Measurements from ENCODE around the gene CNIH2.

CNIH2 gene

GRCh38 chr11:66294626-66295620 lies 16.9 kb downstream of the CNIH2 start:
- H3K4me3 ChIP-seq (ENCODE audit: low read depth, low read length): no peak overlapping the region
- DNase-seq (ENCODE audit: low read depth): no peak
- no peak for TF ChIP-seq MYC (IDR thresholded peaks at IDR 0.05; ENCODE audit: low read depth, low read length)
- TF ChIP-seq POLR2A (IDR thresholded peaks at IDR 0.05; ENCODE audit: extremely low read depth, insufficient read length): no peak
- no peak for TF ChIP-seq CTCF (IDR thresholded peaks at IDR 0.05; ENCODE audit: low read depth, low read length)
- no peak for TF ChIP-seq MAX (IDR thresholded peaks at IDR 0.05; ENCODE audit: low read depth, low read length)

- H3K4me3 ChIP-seq (ENCODE audit: low read depth, low read length): no peak overlapping the region
- no peak for DNase-seq (ENCODE audit: low read depth)
- no peak for TF ChIP-seq MYC (IDR thresholded peaks at IDR 0.05; ENCODE audit: low read depth, low read length)
- no peak for TF ChIP-seq CTCF (IDR thresholded peaks at IDR 0.05; ENCODE audit: low read depth, low read length)
- no peak for TF ChIP-seq POLR2A (IDR thresholded peaks at IDR 0.05; ENCODE audit: extremely low read depth, insufficient read length)
- TF ChIP-seq MAX (IDR thresholded peaks at IDR 0.05; ENCODE audit: low read depth, low read length): no peak
Observed at GRCh38 chr11:66297610-66298009, 19.6 kb downstream of the CNIH2 start.

GRCh38 chr11:66299186-66299585 lies 21.2 kb downstream of the CNIH2 start:
- no peak for TF ChIP-seq POLR2A (IDR thresholded peaks at IDR 0.05; ENCODE audit: extremely low read depth, insufficient read length)
- TF ChIP-seq CTCF (IDR thresholded peaks at IDR 0.05; ENCODE audit: low read depth, low read length): no peak
- no peak for TF ChIP-seq MAX (IDR thresholded peaks at IDR 0.05; ENCODE audit: low read depth, low read length)
- TF ChIP-seq MYC (IDR thresholded peaks at IDR 0.05; ENCODE audit: low read depth, low read length): no peak
- no peak for DNase-seq (ENCODE audit: low read depth)
- H3K4me3 ChIP-seq (ENCODE audit: low read depth, low read length): no peak overlapping the region

DNA sequence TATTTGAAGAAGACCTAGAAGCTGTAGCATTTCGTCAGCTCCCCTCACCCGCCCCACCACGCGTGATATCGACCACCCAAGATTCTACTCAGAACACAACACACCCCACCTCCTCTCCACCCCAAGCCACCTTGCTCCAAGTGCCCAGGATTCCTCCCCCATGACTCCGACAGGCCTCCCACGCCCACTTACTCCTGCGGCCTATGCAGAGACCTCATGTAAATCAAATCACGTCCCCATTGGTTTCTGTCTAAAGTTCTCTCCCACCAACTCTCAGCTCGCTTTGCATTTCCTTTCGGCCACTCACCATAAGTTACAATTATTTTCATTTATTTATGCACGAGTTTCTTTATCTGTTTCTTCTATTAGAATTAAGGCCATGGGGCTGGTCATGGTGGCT lies 24.7 kb downstream of the CNIH2 start:
- TF ChIP-seq MYC (IDR thresholded peaks at IDR 0.05; ENCODE audit: low read depth, low read length): no peak
- TF ChIP-seq CTCF (IDR thresholded peaks at IDR 0.05; ENCODE audit: low read depth, low read length): no peak
- TF ChIP-seq MAX (IDR thresholded peaks at IDR 0.05; ENCODE audit: low read depth, low read length): no peak
- TF ChIP-seq POLR2A (IDR thresholded peaks at IDR 0.05; ENCODE audit: extremely low read depth, insufficient read length): no peak
- no peak for DNase-seq (ENCODE audit: low read depth)

DNA sequence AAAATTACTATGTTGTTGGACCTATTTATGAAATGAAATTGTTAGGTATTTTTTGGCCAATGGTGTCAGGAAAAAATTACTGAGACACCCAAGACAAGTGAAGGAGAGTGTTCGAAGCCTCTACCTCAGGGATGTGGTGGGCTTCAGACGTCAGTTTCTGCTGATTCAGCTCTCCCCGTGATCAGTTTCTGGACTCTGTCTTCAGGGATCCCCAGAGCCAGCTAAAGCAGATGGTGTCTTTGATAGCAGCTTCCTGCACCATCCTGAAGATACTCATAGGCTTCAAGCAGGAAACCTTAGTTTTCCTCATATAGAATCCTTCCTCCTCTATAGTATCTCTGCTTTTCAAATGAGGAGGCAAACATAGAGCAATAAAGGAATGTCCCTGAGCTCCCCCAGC lies 31.5 kb downstream of the CNIH2 start:
- no peak for DNase-seq (ENCODE audit: low read depth)
- TF ChIP-seq POLR2A (IDR thresholded peaks at IDR 0.05; ENCODE audit: extremely low read depth, insufficient read length): no peak
- no peak for TF ChIP-seq MAX (IDR thresholded peaks at IDR 0.05; ENCODE audit: low read depth, low read length)
- no peak for TF ChIP-seq MYC (IDR thresholded peaks at IDR 0.05; ENCODE audit: low read depth, low read length)
- TF ChIP-seq CTCF (IDR thresholded peaks at IDR 0.05; ENCODE audit: low read depth, low read length): no peak
- no peak overlapping the region for H3K4me3 ChIP-seq (ENCODE audit: low read depth, low read length)

More for the DNA sequence above, 24.7 kb downstream of the CNIH2 start:
- no peak overlapping the region for H3K4me3 ChIP-seq (ENCODE audit: low read depth, low read length)
